Gastroesophageal sphincter (tissue), 3 donors: Measurements from ENCODE around the gene DHX8.

Source experiments
- EP300 ChIP-seq: sonication (generic); formaldehyde crosslinking; IDR thresholded peaks from one replicate; pipeline ENCODE4 v1.6.1; 2017; ENCODE audit warnings: antibody characterized with exemption, mild to moderate bottlenecking
- POLR2A ChIP-seq, 2 donors: fragments of 450-650 bp; IDR thresholded peaks; one replicate each; pipeline ENCODE4 v1.6.1; 2017; ENCODE audit warnings: antibody characterized with exemption in 2 of 2, mild to moderate bottlenecking in 2 of 2, moderate library complexity in 1 of 2
- TF ChIP-seq, protein P1 (sequence below), 4 experiments: fragments of 200-600 bp in 2 of 4; fragments of 450-650 bp in 2 of 4; sonication (generic) in 1 of 4; IDR thresholded peaks; one replicate each; pipeline ENCODE4 v1.5.1; 2017 to 2019; ENCODE audit warnings: antibody characterized with exemption in 4 of 4, mild to moderate bottlenecking in 2 of 4, moderate library complexity in 2 of 4

DNA sequence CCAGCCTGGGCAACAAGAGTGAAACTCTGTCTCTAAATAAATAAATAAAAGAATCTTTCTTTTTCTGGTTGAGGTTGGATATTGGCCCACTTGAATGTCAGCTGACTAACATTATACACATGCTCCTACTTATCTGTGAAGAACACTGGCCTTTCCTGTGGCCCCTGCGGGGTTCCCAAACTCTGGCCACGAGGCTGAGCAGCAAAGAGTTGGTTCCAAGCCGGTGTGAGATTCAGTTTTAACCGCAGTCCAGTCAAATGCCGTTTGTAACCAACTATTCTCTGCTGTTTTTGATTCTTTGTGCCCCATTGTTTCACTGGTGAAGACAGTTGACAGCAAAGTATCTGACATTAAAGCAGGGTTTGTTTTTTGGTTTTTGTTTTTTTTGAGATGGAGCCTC is 51.1 kb downstream of the DHX8 start:
- TF ChIP-seq POLR2A (IDR thresholded peaks at IDR 0.05) (no peak), EP300 (no peak)
- TF ChIP-seq, protein P1, sequence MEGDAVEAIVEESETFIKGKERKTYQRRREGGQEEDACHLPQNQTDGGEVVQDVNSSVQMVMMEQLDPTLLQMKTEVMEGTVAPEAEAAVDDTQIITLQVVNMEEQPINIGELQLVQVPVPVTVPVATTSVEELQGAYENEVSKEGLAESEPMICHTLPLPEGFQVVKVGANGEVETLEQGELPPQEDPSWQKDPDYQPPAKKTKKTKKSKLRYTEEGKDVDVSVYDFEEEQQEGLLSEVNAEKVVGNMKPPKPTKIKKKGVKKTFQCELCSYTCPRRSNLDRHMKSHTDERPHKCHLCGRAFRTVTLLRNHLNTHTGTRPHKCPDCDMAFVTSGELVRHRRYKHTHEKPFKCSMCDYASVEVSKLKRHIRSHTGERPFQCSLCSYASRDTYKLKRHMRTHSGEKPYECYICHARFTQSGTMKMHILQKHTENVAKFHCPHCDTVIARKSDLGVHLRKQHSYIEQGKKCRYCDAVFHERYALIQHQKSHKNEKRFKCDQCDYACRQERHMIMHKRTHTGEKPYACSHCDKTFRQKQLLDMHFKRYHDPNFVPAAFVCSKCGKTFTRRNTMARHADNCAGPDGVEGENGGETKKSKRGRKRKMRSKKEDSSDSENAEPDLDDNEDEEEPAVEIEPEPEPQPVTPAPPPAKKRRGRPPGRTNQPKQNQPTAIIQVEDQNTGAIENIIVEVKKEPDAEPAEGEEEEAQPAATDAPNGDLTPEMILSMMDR (IDR thresholded peaks at IDR 0.05): no peak
